AG04450 (cell line): ENCODE results near the gene PARD6G. TPM values are rescaled to one million over a fixed set of nuclear protein-coding genes. Genes with fewer than 3 reads are reported as not detected.

Experiments
- CTCF ChIA-PET: fragments of 300-600, 350-600 bp; formaldehyde crosslinking; extraction: SDS; loops from one replicate; lab custom pipeline; 2022; ENCODE audit warnings: antibody characterized with exemption, inconsistent platforms; lab: Charles Lee
- POLR2A ChIA-PET: fragments of 350-600 bp; formaldehyde crosslinking; extraction: SDS; loops from one replicate; lab custom pipeline; 2021; ENCODE audit warnings: antibody characterized with exemption, inconsistent platforms; lab: Yijun Ruan, JAX
- DNase-seq: peaks from one replicate; pipeline ENCODE4 v3.0.0-alpha.2; 2011; ENCODE audit warnings: low read depth, low spot score
- H3K27ac ChIP-seq: one replicate; pipeline ENCODE4 v1.5.1; 2012; ENCODE audit warnings: low read depth, low read length, control low read depth
- H3K27me3 ChIP-seq: one replicate; pipeline ENCODE4 v1.6.0; 2012; ENCODE audit warnings: low read length; ENCODE audit not compliant: control insufficient read depth, insufficient read depth
- H3K4me3 ChIP-seq: 2 replicates; pipeline ENCODE4 v1.5.1; 2011; ENCODE audit warnings: mild to moderate bottlenecking, low read depth, low read length, control low read depth
- H3K9me3 ChIP-seq: 2 replicates; pipeline ENCODE4 v1.5.1; 2012; ENCODE audit warnings: low read length; ENCODE audit not compliant: control insufficient read depth, insufficient read depth
- polyA plus RNA-seq: library from polyadenylated mRNA; depleted of rRNA; stranded (reverse); fragments of >200 nt; gene quantifications from 2 replicates; pipeline ENCODE4 v1.2.3, GENCODE V29; 2011
- TF ChIP-seq, protein P1 (sequence below): IDR thresholded peaks from 2 replicates; pipeline ENCODE4 v1.5.1; 2011; ENCODE audit warnings: low read depth, low read length, control low read depth, inconsistent platforms

The PARD6G gene
- polyA plus RNA-seq, 1 experiment, result 11.2 TPM

DNA sequence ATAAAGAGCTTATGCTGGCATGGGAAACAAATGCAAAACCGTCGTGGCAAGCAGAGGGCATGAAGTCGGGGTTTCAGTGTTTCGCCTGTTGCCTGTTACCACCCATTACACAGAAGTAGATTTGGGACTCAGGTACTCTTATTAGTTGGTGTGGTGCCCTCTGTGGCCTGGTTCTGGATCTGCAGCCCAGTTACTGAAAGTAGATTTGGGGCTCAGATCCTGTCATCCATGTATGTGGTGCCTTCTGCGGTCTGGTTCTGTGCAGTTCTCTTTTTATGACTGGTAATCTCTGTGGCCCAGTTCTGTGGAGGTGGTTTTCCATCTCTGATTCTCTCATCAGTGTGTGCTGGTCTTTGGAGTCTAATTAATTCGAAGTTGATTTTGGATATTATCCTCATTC is 93.0 kb downstream of the PARD6G start:
- ChIA-PET POLR2A (interaction anchor here (0.7 kb wide), 1 partner anchor 9 kb away, joined by 3 read pairs; no protein-coding TSS in a partner anchor), CTCF (interaction anchor here (0.9 to 1.4 kb wide), 4 partner anchors 10 to 102 kb away, joined by 3 to 7 read pairs (median 4); no protein-coding TSS in a partner anchor)
- Histone ChIP-seq H3K27ac (no peak overlapping the region), H3K27me3 (no peaks in the 10 kb centered on the region), H3K4me3 (no peak overlapping the region), H3K9me3 (no peaks in the 10 kb centered on the region)
- TF ChIP-seq, protein P1, sequence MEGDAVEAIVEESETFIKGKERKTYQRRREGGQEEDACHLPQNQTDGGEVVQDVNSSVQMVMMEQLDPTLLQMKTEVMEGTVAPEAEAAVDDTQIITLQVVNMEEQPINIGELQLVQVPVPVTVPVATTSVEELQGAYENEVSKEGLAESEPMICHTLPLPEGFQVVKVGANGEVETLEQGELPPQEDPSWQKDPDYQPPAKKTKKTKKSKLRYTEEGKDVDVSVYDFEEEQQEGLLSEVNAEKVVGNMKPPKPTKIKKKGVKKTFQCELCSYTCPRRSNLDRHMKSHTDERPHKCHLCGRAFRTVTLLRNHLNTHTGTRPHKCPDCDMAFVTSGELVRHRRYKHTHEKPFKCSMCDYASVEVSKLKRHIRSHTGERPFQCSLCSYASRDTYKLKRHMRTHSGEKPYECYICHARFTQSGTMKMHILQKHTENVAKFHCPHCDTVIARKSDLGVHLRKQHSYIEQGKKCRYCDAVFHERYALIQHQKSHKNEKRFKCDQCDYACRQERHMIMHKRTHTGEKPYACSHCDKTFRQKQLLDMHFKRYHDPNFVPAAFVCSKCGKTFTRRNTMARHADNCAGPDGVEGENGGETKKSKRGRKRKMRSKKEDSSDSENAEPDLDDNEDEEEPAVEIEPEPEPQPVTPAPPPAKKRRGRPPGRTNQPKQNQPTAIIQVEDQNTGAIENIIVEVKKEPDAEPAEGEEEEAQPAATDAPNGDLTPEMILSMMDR, result peak; percentile 51
- DNase-seq, result no peak

DNA sequence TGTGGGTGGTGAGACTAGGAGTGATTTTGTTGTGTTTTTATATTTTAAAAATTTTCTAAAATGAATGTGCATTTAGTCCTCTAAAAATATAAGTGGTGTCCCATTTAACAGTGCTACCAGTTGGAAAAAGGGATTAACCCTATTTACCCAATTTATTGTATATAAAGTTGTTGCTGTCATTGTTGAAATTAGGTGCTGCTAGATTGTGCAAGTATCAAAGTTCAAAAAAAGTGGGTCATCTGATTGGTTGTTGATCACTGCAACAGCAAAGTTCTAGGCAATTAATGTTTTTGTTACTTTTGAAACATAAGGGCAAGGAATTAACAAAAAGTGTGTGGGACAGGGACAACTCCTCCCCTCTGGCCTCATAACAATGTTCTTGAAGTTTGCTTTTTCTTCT is 97.6 kb downstream of the PARD6G start:
- no peak for DNase-seq
- TF ChIP-seq, protein P1, result no peak
- H3K27ac ChIP-seq, result no peak overlapping the region
- no peak overlapping the region for H3K4me3 ChIP-seq
- no peaks in the 10 kb centered on the region for H3K9me3 ChIP-seq
- ChIA-PET POLR2A (no interaction called here), CTCF (no interaction called here)
- H3K27me3 ChIP-seq, result no peaks in the 10 kb centered on the region

DNA sequence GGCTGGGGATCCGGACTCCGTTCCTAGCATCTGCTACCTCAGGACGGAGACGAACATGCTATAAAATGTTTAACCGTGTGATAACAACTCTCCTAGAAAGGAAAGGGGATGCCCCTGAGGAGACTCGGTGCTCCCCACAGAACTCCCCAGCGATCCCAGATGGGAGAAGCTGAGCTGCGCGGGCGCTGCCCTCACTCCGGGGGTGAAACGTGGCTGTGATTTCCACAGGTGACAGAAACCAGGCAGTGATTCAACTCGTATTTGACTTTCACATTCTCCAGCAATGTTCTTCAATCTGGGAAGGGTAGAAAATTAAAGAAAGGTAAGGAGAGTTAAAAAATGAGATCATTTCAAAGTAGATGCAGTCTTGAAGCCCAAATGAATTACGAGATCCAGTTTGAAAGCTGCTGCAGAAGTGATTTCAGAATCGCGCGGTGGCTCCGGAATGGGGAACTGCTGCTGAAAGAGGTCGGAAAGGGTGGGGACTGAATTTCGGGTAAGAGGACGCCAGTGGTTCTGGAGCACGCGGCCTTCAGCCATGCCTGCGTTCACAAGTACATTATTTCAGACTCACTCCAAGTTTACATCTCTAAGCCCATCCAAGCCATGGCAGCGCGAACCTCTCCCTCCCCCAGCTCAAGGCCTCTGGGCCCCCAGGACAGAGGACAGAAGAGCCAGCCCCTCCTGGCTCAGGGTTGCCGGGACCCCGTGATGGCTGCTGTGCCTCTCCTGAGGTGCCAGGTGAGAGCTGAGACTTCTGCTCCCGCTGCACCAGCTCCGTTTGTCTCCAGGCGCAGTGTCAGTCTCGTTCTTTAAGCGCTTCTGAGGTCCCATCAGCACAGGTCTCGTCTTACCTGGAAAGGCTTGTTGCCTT is 98.8 kb downstream of the PARD6G start:
- ChIA-PET CTCF (interaction anchor here (0.7 to 1.9 kb wide), 2 partner anchors 9 to 11 kb away, joined by 3 to 11 read pairs; no protein-coding TSS in a partner anchor), POLR2A (interaction anchor here (1.2 kb wide), 1 partner anchor 36 kb away, joined by 3 read pairs; no protein-coding TSS in a partner anchor)
- peak overlapping the region; percentile 78 for H3K4me3 ChIP-seq
- TF ChIP-seq, protein P1, result no peak
- H3K9me3 ChIP-seq, result no peaks in the 10 kb centered on the region
- DNase-seq, result no peak
- H3K27me3 ChIP-seq, result no peaks in the 10 kb centered on the region
- no peak overlapping the region for H3K27ac ChIP-seq

DNA sequence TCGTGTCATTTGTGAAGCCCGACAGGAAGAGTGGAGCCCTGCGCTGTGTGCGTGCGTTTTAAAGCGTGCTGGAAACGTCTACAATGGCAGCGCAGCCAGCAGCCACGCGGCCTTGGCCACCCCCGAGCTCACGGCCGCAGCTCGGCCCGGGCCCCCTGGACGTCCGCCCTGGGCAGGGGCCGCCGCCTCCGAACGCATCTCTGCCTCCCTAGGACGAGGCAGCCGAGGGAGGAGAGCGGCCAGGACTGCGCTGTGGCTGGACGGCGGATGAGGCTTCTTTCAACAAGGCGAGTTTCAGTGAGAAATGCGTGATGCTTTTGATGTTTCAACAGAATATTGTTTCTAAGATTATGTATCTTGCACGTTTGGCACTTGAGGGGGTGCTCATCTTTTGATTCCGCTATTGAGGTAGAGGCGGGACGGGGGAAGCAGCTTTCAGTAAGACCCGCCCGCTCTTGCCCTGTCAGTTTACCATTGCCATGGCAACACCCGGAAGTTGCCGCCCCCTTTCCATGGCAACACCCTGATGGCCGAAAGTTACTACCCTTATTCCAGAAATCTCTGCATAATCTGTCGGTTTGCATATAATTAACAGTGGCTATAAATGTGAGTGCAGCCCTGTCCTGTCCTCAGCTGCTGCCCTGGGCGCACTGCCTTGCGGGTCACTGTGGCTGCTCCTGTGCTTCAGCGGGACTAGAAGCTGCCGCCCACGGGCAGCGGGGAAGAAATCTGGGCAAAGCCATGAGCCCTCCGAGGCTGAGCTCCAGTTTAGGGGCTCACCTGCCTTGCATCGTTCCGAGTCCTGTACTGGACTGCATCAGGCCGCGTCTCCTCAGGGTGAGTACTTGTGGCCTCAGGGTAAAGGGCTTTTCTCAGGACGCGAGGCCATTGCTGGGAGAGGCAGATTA is 99.6 kb downstream of the PARD6G start:
- ChIA-PET POLR2A (interaction anchor here (1.2 kb wide), 2 partner anchors 35 to 39 kb away, joined by 3 to 5 read pairs; partner anchors contain the start of gene ADNP2), CTCF (interaction anchor here (1.9 kb wide), 1 partner anchor 10 kb away, joined by 11 read pairs; no protein-coding TSS in a partner anchor)
- Histone ChIP-seq H3K27ac (no peak overlapping the region), H3K27me3 (no peaks in the 10 kb centered on the region), H3K4me3 (peak overlapping the region; percentile 78), H3K9me3 (no peaks in the 10 kb centered on the region)
- TF ChIP-seq, protein P1, result no peak
- peak; percentile 38 for DNase-seq
